Urothelium cell line (cell line): Measurements from ENCODE around the gene CEP68.
"Not testable (repeated sequence)": the region's sequence is repeated elsewhere in the genome, so short reads cannot be mapped to it uniquely, and the experiment has no call there.

Source experiments
- DNase-seq: peaks from one replicate; pipeline ENCODE4 v3.0.0; 2011; ENCODE audit warnings: low spot score, mixed read lengths
- FAIRE-seq: peaks from 2 replicates; lab custom pipeline; 2011; peaks lifted over from hg19 to GRCh38; lab: Jason Lieb, UNC

CEP68 gene

DNA sequence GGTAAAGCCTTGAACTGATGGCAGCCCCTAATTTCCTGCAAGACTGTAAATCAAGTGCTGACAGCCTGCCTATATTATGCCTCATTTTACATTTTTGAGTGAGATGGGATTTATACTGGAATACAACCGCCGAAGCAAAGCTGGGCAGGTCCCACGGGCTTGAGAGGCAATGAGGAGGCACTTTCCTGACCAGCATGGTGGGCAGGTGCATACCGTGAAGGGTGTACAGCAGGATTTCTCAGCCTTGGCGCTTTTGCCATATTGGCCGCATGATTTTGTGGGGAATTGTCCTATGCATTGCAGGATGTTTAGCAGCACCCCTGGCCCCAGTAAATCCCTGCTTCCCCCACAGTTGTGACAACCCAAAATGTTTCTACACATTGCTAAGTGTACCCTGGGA lies 22.8 kb downstream of the CEP68 start:
- no peak for DNase-seq
- no peak for FAIRE-seq

DNA sequence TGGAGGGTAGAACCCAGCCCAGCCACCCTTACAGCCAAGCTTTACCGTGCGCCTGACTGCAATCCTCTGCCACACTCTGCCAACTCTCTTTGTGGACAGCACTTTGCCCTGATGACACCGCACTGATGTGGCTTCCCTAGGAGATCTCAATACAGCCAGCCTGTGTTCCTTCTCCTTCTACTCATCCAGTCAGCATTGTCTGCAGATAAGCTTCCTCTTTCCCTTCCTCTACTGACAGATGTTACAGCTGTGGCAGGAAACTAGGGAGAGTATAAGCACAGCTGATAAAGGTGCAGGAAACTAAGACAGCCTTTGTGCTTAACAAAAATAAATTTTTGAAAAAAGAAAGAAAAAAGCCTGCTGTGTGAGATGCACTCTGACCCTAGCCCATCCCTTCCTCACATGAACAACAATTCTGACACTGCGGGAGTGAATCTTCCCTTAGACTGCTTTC lies 25.0 kb downstream of the CEP68 start:
- DNase-seq (no peak), FAIRE-seq (no peak)

DNA sequence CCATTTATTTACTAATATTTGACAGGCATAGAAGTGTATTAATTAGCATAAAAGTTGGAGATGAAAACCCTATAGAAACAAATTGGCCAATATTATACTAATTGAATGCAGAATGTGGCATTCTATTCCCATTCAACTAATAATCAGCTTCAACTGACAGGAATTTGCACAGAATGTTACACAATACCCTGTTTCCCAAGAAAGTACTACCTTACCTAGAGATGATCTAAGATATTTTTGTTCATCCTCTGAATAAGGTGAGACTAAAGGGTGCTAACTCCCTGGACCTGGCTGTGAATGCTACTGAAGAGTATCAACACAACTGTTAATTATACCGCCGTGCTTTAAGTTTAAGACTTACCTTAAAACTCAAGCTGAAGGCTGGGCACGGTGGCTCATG lies 28.9 kb downstream of the CEP68 start:
- no peak for FAIRE-seq
- no peak for DNase-seq

DNA sequence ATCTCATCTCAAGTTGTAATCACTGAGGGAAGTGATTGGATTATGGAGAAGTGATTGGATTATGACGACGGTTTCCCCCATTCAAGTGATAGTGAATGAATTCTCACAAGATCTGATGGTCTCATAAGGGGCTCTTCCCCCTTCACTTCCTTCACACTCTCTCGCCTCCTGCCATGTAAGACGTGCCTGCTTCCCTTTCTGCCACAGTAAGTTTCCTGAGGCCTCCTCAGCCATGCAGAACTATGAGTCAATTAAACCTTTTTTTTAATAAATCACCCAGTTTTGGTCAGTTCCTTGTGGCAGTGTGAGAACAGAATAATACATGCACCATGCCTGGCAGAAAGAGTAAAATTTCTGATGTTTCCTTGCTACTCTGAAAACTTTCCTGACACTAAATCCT lies 36.6 kb downstream of the CEP68 start:
- FAIRE-seq (no peak), DNase-seq (no peak)

DNA sequence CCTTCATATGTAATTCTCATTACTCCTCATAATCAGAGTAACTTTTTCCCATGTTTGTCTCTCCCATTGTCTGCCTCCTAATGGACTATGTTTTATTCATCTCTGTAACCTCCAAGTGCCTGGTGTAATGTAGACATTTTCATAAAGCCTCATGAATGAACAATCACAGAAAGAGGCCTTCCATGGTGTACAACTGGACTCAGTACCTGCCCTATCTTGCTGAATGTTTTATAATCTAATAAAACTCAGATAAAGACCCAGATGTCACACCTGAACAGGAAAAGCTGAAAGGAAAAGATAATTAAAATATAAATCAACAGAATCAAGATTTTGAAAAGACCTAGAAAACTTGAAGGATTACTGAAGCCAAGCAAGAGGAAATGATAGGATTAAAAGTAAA lies 37.0 kb downstream of the CEP68 start:
- DNase-seq (no peak), FAIRE-seq (no peak)

DNA sequence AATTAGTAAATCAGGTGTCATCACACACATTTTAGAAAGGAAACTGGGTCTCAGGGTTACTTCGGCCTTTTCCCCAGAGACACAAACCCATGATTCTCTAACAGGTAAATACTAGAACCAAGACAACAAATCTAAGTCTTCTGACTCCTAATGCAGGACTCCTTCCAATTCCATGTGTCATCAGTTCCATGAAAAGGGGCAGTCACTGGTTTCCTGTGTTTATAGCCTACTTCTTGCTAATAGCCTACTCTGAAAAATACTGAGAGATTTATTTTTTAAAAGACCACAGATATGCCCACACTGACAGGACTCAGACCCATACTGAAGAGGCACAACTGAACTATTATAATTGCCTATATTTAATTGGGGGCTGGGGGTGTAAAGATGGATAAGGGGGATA lies 40.7 kb downstream of the CEP68 start:
- DNase-seq = no peak
- FAIRE-seq = no peak

DNA sequence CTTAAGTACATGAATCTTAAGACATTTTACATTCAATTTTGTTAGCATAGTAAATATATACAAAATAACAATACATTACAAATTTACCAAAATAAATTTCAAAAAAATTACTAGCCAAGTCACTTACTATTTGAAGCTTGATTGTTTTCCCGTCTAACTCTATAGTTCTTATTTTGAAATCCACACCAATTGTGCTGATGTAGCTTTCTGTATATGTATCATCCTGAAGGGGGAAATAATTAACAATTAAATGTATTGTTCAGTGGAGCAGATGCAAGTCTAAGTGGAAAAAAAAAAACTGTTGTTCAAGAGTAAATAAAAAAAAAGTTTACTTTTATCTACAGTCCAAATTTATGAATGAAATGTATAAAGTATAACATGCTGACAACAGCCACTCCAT lies 41.6 kb downstream of the CEP68 start:
- FAIRE-seq = no peak
- DNase-seq = no peak

DNA sequence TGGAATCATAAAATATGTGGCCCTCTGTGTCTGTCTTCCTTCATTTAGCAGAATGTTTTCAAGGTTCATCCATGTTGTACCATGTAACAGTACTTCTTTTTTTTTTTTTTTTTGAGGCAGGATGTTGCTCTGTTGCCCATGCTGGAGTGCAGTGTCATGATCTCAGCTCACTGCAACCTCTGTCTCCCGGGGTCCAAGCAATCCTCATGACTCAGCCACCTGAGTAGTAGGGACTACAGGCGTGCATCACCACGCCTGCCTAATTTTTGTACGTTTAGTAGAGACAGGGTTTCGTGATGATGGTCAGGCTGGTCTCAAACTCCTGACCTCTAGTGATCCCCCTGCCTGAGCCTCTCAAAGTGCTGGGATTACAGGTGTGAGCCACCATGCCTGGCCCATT lies 42.5 kb downstream of the CEP68 start:
- no peak for FAIRE-seq
- DNase-seq = no peak

DNA sequence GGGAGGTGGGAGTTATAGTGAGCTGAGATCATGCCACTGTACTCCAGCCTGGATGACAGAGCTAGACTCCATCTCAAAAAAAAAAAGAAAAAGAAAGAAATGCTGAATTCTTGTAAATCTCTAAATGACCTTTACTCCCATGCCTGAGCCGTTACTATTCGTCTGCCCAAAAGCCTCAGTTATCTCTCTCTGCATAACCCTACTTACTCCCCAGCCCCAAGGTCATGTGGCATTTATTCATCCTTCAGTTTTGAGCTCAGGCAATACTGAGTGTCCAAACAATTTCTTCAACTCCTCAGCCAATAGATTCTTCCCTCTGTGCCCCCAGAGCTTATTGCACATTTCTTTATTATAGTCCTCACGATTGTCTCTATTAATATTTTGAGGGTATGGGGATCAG lies 44.9 kb downstream of the CEP68 start:
- no peak for DNase-seq
- no peak for FAIRE-seq

DNA sequence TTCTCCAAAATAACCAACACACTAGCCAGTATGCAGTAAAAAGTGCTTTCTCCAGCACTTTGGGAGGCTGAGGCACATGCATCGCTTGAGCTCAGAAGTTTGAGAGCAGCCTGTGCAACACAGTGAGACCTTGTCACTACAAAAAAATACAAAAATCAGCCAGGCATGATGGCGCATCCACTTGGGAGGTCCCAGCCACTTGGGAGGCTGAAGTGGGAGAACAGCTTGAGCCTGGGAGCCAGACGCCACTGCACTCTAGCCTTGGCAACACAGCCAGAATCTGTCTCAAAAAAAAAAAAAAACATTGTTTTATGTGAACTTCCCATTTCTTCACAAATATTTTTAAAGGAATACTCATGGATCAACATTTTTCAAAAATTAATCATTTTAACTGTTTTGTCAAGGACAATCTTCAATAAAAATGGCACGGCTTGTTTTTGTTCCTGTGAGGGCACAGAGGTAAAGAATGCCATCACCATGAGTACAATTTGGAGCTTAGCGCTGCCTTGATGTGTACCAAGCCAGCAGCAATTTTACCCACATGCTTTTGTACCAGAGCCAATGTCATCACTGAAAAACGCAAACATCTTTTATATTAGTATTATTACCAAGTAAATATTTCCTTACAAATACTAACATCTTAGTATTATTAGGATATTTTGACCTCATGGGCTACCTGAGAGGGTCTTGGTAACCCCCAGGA lies 46.9 kb downstream of the CEP68 start:
- FAIRE-seq (no peak), DNase-seq (no peak)

DNA sequence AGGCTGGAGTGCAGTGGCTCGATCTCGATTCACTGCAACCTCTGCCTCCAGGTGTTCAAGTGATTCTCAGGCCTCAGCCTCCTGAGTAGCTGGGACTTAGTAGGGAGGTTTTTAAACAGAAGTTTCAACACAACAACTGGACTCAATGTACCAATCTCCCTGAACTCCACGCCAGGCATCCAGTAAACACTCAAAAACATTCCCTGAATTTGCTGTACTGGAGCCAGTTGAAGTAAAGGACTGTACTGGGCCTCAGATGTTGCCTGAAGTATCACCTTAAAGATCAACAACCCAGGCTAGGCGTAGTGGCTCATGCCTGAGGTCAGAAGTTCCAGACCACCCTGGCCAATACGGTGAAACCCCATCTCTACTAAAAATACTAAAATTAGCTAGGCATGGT lies 51.3 kb downstream of the CEP68 start:
- DNase-seq (no peak), FAIRE-seq (no peak)

DNA sequence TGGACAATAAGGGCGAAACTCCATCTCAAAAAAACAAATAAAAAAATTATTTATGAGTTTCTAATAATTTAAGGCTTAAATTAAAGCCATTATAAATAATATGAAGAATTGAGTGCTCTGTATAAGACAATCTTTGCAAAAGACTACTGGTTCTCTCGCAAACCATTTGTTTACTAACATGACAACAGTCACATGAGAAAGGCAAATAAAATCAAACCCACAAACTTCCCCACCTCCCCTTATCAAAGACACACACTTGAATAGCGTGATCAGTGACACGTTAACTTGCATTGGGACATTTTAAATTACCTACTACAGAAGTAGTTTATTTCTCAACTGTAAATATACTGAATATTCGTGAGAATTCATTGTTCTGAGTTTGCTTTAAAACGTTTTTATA lies 52.6 kb downstream of the CEP68 start:
- no peak for FAIRE-seq
- no peak for DNase-seq

DNA sequence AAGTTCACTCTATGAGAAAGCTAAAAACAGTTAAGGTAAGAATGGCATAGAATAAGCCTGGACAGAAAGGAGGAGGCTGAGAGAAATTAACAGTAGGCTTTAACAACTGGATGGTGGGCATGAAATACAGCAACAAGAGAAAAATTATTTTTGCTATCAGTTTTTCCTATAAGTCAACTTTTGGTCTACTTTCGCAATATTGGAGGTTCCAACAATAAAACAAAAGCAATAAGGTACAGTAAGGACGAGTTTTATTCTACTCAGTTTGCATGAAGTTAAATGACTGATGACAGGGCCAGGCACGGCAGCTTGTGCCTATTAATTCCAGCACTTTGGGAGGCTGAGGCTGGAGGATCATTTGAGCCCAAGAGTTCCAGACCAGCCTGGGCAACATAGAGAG lies 56.4 kb downstream of the CEP68 start:
- no peak for FAIRE-seq
- no peak for DNase-seq

DNA sequence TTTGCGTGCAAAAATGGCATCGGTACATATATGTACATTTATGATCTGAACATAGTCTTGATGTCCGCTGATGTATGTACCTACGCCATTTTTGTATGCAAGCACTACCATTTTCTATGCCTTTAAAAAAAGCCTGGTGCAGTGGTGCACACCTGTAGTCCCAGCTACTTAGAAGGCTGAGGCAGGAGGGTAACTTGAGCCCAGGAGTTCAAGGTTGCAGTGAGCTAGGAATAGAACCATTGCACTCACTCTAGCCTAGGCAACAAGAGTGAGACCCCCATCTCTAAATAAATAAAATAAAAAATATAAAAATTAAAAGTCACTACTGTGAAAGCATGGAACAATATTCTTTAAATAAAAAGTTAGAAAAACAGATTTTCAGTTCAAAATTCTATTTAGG lies 57.0 kb downstream of the CEP68 start:
- FAIRE-seq = no peak
- no peak for DNase-seq

DNA sequence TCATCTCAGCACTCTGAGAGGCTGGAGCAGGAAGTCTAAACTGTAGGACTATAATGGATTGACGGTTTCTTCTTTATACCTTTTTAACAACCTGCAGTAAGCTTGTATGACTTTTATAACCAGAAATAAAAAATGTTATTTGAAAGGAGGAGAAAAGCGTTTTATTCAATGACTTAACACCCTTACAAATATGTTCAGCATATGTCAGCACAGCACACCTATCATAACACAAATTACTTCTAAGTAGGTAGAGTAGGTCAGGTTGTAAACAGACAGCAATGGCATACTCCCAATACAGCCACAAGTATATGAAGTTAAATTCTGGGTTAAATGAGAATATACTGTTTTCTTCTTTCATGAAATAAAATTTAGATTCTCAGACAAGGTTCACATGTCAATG lies 57.6 kb downstream of the CEP68 start:
- no peak for DNase-seq
- no peak for FAIRE-seq

DNA sequence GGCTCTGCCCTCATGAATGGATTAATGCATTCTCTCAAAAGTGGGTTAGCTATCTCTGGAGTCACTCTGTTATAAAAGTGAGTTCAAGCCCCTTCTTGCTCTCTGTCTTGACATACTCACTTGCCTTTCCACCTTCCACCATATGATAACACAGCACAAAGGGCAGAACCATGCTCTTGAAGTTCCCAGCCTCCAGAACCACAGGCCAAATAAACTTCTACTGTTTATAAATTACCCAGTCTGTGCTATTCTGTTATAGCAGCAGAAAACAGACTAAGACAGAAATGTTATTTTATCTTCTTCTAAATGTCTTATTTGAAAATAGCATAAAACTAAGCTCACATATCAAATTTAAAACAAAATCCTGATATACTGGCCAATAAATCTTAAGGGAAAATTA lies 58.7 kb downstream of the CEP68 start:
- FAIRE-seq = no peak
- DNase-seq = no peak

DNA sequence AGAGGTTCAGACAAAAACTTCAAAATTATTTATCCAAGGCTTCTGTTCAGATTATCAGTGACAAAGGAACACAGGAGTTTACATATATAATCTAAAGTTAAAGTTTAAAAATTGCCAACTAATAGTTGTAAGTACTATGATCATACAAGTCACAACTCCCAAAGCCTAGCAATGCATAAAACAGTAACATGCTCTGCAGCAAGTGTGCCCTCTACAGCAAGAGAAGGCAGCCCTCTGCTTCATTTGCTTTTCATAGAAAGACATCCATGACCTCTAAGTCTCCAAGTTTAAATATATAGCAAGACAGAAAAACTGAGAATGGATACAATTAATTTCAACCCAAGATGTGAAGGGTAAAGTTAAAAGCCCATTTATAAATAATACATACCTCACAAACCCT lies 60.4 kb downstream of the CEP68 start:
- FAIRE-seq = no peak
- no peak for DNase-seq

DNA sequence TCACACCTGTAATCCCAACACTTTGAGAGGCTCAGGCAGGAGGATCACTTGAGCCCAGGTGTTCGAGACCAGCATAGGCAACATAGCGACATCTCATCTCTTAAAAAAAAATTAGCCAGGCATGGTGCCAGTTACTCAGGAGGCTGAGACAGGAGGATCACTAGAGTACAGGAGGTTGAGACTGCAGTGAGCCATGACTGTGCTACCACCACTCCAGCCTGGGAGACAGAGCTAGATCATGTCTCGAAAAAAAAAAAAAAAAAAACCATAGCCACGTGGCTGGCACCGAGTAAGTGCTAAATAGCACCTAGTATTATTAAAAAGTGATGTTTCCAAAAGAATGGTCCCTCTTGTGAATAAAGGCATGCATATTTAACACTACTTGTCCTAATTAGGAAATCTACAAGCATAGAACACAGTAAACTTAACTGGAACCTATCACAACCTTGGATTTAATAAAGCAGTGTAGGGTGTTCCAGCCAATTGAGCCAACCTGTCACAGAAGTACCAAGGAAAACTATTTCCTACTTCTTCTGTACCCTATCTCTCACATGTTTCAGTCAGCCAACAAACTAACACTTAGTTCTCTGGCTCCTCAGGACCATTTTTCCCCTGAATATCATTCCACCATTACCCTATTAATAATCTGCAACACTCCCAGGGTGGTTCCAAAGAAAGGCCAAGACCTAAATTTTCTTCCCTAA lies 64.9 kb downstream of the CEP68 start:
- no peak for DNase-seq
- no peak for FAIRE-seq

DNA sequence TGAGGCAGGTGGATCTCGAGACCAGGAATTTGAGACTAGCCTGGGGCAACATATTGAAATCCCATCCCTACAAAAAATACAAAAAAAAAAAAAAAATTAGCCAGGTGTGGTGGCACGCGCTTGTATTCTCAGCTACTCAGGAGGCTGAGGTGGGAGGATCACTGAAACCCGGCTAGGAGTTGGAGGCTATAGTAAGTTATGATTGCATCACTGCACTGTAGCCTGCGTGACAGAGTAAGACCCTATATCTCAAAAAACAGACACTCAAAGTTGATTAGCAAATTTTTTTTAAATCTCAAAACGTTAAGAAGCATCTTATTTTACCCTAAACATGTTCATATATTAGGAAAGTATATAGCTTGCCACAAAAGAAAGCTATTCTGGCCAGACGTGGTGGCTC lies 66.1 kb downstream of the CEP68 start:
- DNase-seq (no peak), FAIRE-seq (no peak)

DNA sequence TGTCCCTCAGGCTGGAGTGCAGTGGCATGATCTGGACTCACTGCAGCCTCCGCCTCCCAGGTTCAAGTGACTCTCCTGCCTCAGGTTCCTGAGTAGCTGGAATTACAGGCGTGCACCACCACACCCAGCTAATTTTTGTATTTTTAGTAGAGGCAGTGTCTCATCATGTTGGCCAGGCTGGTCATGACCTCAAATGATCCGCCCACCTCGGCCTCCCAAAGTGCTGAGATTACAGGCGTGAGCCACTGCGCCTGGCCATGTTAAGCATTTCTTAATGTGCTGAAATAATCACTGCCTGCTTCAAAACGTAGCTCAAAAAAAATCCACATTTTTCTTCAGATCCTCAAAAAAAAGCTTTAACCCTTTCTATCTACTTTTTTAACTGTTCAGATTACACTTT lies 69.2 kb downstream of the CEP68 start:
- not testable (repeated sequence) for FAIRE-seq

DNA sequence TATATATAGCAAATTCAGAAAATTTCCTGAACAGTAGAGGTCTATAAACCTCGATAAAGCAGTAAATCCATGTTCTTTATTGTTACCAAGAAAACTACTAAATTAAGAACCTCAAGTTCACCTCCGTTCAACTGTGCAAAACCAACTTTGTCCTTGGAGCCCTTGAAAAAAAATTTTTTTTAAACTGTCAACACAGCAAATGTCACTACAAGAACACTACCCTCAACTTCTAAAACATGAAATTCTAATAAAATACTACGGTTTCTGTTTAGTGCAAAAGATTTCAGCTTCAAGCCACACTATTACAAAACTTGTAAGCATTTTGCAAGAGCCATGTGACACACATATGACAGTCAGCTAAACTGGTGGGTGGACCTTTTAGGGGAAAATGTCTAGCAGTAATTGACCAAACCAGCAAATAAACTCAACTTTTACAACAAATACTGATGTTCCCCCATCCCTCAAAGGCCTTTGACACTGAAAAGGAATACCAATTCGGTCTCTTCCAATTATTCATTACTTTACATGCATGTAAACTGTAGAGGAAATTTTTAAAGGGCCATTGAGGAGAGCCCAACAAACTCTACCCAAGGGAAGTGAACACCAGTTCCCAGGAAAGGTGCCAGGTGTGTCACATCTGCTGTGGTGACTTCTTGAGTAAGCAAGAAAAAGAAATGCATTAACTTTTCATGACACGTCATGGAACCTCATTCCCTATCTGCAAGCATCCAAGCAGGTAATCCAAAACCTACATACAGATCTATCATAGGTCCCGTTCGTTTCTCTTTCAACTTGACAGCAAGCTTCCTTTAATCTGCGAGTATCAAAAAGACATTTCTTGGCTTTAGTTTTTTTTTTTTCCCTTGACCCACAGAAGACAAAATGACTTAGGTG lies 72.3 kb downstream of the CEP68 start:
- DNase-seq (no peak), FAIRE-seq (no peak)

More for the DNA sequence above, 69.2 kb downstream of the CEP68 start:
- DNase-seq = not testable (repeated sequence)
